NCI-H2029 treated with DMSO at 0.1 percent for 48 hours (cell line): ENCODE measurements around the gene RORB.

Experiments used
- DNase-seq: peaks from one replicate; lab custom pipeline; 2025; lab: John Stamatoyannopoulos, UW

RORB gene

DNA sequence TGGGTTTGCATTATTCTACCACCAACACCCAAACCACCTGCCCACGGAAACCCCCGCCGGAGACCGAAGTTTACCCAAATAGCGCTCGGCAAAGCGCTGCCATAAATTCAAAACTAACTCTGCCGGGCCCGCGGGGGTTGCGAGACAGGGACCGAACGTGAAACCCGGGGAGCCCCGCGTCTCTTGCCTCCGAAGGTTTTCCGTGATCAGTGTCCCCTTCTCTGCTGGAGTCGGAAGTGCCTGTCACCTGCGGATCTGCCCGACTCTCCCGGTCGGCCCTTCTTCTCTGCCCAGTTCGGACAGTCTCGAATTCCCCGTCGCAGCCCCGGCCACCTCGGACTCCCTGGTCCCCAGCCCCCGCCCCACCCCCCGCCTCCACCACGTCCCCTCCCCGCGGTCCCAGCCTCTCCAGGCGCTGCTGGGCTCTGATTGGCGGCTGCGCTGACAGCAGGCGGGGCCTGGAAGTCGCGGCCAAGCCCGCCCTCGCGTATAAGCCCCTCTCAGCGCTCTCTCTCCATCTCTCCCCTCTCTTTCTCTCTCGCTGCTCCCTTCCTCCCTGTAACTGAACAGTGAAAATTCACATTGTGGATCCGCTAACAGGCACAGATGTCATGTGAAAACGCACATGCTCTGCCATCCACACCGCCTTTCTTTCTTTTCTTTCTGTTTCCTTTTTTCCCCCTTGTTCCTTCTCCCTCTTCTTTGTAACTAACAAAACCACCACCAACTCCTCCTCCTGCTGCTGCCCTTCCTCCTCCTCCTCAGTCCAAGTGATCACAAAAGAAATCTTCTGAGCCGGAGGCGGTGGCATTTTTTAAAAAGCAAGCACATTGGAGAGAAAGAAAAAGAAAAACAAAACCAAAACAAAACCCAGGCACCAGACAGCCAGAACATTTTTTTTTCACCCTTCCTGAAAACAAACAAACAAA is at the start of gene RORB:
RORB (plus strand) TSS at position 517 of the 929 bp plus-strand sequence. CDS start 642 bp downstream, outside the sequence.
- DNase-seq: peak; percentile 54

DNA sequence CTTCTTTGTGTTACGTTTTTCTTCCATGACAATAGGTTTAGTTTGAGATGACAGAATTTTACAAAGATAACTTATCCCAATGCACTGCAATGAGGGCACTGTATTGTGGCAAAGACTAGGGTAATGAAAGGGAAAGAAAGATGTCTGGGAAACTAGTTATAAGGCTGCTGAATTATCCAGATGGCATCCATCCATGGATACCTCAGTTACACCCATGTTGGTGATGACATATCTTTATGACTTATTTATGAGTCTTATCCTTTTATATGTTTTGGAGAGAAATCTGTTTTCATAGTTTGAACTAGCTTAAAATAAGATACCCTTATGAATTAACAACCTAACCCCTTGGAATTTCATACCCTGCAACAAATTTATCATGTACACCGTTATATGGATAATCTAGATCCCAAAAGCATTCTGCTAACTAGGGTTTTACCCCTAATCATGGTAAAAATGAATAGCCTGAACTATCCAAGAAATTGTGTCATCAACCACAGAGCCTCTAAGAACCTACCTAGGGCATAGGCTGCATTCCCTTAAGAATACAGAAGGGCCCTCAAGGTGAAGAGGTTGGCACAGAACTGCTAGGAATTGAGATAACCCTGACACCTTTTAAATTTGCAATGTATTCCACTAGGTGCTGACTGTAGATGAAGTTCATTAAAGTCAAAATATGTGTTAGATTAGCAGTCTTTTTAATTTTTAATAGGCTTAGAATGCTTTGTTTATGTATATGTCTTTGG is 49.5 kb upstream of the RORB start:
- DNase-seq: no peak

DNA sequence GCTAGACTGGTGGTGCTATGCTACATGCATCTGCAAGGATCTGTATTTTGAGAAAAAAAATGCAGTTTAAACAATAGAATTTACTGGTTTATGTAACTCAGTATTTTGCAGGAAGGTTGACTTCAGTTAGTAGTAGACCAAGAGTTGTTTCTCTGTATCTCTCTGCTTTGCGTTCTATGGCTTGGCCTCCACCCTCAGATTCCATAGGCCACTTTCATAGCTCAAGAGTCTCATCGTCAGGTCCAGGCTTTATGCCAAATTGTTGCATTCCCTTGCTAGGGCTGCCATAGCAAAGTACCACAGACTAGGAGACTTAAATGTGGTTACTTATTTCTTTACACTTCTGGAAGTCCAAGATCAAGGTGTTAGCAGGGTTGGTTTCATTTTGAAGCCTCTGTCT is 48.1 kb upstream of the RORB start:
- DNase-seq: no peak

DNA sequence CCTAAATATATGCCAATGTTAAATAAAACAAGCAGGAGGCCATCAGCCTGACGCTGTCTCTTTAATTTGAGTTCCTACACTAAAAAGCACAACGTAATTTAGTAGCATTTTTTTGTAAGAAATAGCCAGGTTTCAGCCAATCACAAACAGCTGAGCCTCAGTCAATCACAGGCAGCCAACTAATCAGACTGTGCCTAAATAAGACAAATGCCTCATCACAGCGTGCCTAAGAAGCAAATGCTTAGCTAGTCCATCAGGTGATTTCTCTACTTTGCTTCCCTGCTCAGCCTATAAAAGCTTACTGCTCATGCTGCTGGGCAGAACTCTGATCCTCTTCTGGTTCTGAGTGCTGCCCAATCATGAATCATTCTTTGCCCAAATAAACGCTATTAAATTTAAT is 38.3 kb upstream of the RORB start:
- DNase-seq: no peak

DNA sequence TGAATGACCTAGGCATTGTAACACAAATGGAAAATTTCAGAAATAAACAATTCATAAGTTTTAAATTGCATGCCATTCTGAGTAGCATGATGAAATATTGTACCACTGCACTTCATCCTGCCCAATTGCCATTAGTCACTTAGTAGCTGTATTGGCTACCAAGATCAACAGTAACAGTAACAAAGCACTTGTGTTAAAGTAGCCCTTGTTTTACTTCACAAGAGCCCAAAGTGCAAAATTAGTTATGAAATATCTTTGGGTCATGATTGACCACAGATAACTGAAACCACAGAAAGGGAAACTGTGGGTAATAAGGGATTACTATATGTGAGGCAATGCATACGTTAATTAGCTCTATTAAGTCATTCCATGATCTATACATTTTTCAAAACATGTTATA is 33.3 kb upstream of the RORB start:
- DNase-seq: no peak

DNA sequence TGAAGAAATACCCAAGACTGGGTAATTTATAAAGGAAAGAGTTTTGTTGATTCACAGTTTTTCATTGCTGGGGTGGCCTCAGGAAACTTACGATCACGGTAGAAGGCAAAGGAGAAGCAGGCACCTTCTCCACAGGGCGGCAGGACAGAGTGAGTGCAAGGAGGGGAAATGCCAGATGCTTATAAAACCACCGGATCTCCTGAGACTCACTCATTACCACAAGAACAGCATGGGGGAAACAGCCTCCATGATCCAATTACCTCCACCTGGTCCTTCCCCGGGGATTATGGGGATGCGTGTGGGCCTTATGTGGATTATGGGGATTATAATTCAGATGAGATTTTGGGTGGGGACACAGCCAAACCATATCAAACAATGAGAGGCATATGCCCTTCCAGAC is 18.5 kb upstream of the RORB start:
- no peak for DNase-seq

DNA sequence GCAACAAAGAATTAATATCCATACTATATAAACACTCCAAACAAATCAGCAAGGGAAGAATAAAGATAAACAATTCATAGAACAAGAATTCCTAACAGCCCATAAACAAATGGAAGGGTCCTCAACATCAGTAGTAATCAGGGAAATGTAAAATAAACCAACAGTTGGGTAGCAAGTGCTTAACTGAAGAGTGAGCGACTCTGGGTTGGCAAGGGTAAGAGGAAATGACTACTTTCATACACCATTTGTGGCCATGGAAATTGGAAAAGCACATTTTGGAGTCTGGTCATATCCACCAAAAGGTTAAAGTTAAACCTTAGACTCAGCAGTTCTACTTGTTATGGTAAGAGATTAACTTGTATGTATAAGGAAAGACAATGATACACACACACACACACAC is 17.4 kb upstream of the RORB start:
- peak; percentile 7 for DNase-seq

DNA sequence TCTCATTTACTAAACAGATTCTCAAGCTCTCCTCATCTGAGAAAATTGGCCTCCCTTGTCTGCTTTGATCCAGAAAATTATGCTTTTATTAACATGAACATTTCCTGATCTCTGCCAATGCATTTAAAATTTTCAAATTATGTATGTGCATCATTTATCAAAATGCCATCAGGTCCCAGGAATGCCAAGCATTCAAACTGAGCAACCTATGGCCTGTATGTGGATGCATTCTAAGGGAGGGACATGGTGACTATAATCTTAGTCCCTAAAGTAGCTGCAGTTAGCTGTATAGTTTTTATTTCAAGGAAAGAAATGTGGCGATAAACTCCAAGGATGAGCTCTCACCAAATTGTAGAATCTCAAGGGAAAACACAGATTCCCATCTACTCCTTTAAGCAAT is 9.7 kb upstream of the RORB start:
- no peak for DNase-seq

DNA sequence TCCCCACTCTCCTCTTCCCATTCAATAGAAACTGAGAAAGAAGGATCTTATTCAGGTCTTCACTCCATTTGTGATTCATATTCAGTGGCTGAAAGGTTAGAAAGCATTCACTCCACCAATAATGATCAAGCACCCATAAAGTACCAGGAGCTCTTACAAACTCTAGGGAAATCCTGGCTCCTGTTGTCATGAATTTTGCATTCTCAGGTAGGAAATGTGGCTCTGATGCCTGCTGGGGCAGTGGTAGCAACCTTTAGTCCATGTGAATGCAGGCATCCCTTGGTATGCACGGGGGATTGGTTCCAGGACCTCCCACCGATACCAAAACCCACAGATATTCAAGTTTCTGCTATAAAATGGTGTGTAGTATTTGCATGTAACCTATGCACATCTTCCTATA is 3.6 kb upstream of the RORB start:
- no peak for DNase-seq

DNA sequence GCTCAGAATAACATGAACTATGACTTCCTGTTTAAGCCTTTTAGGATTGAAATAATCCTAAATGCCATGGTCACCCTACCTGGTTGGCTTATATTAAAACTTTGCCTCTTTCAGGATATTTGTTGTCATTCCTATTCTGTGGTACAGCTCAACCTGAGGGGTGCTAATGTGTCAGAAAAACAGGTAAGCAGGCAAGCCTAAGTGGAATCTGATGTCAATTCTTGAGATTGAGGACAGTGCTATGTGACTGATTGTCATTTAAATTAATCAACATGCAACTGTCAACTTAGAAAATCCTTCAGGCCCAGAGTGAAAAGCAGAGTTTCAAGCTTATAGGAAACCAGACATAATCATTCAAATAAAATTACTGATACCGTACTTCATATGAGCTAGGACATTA is 2.6 kb upstream of the RORB start:
- DNase-seq: no peak

DNA sequence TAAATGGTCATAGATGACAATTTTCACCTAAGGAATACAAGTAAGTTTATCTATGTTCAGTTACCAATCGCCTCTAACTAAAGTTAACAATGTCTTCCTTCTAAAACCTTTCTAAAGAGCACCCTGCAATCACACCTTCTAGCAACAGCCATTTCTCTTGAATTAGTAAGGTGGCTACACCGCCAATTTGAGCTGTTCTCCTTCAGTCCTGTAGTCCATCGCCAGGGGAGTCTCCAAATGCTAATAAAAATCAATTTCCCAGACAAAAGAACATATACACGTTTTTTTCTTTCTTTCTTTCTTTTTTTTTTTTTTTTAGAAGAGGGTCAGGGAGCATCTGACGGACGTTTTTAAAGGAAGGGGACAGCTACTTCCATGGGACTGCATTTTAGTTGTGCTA is 729 bp upstream of the RORB start:
- no peak for DNase-seq

DNA sequence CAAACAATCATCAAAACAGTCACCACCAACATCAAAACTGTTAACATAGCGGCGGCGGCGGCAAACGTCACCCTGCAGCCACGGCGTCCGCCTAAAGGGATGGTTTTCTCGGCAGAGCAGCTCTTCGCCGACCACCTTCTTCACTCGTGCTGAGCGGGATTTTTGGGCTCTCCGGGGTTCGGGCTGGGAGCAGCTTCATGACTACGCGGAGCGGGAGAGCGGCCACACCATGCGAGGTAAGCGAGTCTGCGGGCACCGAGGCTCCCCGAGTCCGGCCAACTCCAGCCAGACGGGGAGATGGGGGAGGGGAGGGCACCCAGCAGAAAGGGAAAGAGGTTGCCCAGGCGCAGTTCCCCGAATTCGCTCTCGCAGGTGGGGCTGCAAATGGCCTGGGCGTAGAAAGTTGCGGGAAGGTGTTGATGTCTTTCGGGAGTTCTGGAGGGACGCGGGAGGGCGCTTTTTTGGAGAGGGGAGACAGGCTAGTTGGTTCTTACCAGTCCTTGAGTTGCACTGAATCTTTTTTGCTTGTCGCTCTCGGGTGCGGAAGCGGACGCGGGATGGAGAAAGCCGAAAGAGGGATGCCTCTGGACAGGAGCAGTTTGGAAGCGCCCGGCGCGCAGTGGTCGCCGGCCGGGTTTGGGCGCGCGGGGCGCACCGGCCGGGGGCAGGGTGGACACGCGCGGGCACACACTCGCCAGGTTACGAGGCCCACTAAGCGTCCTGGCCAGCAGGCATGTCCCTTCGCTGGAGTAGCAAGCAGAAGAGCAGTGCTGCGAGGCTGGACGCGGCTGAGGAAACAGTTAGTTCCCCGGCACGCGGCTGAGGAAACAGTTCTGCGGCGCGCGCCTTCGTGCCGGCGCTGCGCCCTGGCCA is 849 bp downstream of the RORB start:
- no peak for DNase-seq

DNA sequence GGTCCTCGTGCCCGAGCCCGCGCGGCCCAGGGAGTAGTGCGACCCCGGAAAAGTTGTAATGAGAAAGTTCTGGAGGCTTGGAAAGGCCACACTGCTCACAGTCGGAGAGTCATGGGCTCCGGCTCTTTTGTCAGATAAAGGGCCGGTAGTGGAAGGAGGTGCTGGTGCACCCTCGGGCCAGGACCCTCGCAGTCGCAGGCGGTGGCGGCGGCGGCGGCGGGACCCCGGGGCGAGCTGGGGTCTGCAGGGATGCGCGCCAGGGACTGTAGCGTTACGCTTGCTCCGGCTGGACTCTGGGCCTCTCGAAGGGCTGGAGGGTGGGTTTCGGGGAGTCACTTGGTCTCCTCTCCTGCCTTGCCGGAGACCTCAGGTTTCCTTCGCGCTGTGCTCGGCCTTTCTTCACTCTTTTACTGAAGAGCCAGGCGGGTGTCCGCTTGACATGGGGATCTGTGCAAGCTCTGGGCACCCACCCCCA is 1.5 kb downstream of the RORB start:
- no peak for DNase-seq

DNA sequence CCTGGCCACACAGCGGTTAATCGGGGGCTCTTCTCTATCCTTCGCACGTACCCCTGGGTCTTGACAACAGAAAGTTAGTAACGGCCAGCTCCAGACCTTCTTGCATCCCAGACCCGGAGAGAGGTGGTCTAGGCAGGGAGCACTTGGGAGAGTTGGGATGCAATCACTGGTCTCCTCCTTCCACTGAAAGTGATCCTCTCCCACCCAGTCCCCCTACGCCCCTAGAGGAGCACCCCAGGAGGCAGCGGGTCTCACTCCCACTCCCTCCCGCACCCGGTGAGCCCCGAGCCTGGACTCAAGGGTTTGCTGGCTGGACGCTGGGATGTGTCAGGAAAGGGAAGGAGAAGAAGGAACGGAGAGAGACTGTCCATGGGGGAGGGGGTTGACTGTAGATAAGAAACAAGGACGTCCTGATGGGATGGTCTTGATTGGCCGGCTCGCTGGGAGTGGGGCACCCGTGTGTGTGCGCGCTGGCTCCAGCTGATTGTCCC is 2.0 kb downstream of the RORB start:
- no peak for DNase-seq

DNA sequence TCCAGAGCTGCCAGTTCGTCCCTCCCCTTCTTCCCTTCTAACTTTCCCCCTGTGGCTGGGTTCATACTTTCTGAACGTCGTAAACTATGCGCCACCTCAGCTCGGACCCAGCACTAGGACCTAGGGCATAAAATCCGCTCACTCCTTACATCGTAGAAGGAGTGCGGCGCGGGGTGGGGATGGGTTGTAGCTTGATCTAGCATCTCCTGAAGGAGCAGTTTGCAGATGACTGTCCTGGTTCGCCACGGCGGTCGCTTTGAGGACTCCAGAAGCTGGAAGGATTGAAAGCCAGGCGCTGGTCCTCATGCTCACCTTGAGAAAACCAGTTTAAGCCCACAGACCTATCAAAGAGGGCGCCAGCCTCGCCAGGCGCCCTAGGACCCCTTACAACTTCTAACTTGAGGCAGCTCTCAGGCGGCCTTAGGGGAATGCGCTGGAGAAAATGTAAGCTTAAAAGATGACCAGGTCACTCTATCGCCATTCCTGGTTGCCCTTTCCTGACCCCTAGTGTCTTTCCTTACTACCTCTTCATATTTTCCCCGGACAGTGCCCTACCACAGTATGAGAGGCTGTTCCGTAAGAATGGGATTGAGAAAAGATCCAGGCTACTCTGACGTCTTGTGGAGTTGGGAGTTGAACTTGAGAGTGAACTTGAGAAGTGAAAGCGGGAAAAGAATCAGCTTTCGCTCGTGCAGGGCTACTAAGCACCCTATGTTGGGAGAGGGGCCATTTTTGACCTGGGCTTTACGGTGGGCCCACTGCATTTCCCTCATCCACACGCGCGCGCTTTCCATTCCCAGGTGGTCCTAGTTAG is 2.8 kb downstream of the RORB start:
- no peak for DNase-seq

DNA sequence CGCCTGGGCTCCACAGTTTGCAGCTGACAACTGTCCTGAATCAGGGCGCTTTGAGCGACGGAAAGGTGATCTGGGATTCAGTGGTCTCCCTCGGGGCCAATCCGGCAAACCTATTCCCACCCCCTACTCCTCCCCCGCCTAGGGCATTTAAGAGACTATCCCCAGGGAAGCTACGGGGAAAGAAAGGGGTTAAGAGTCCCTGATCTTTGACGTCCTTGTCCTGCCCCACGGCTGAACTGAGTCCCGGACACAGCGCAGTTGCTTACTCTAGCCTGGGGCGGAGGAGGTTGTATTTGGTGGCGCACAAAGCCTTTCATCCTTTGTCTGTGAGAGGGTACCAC is 3.4 kb downstream of the RORB start:
- no peak for DNase-seq

DNA sequence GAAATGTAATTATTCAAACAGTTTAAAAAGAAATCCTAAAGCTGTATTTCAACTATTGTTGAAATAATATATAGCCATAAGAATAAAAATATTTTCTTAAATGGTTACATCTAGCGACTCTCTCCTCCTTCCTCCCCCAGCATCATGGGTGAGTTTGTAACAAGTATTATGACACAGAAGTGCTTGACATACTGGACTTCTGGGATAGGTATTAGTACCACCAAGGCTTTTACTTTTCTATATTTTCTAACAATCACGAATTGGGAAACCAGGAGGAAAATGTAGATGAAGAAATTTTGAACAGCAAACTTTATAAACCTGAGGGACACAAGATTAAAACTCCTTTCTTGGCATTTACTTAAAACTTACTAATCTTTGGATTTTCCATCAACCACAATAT is 4.4 kb downstream of the RORB start:
- no peak for DNase-seq

DNA sequence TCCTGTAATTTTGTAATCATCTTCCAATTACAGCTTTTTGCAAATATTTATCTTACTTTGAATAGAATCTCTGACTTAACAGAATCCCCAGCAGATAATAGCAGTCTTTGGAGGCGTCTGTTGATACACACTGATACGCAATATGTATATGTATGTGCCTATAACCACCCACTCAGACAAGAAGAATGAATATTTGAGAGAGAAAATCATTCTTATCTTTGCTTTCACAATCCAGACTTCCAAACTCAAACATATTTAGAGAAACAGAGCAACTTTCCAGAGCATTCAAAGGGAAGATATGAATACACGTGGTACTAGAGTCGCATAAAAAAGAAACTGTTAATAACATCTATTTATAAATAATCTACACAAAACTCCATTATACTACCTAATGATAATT is 6.1 kb downstream of the RORB start:
- no peak for DNase-seq

DNA sequence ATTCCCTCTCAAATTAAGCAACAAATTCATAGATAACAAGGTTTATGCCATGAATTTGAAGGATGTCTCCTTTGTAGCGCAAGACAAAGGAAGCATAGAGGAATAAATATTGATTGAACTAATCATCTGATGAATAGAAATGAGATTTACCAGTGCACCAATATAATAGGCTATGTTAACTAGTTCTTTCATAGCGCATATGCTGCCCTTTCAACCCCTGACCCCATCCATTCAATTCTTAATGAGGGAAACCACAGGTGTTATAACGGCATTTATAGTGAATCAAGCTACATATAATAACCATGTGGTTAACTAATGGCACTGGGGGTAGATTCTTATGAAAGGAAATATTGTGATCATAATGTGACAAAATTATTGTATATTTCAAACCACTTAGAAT is 6.5 kb downstream of the RORB start:
- DNase-seq: no peak

DNA sequence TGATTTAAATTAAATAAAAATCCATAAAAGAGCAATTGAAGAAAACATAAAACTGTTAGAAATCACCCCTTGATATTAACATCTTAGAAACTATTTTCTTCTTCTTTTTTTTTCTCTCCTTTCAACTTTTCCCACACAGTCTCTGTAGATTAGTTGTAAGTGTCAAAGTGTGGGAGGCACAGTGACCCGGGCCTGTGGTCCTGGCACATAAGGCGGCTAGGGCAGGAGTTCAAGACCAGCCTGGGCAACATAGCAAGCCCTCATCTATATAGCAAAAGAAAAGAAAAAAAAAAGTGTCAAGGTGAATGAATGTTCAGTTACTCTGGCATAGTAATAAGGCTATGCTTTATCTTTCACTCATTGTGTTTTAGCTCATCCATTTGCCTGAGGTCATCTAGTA is 14.2 kb downstream of the RORB start:
- DNase-seq: no peak

DNA sequence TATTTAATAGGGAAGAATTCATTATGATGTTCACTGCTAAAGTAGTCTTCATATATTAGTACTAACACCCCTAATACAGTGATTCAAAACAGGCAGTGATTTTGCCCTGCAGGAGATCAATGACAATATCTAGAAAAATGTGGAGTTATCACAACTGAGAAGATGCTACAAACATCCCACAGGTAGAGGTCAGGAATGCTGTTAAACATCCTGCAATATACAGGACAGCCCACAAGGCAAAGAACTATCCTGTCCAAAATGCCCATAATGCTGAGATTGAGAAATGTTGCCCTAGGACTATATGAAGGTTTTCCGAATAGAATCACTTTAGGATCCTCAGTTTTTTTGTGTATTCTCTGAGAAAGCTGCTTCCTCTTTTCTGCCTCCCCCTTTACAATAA is 15.3 kb downstream of the RORB start:
- DNase-seq: no peak
